Ishikawa (cell line): ENCODE data around the gene GLRX5.

Source experiments
- CEBPB ChIP-seq: IDR thresholded peaks from 2 replicates; pipeline ENCODE4 v1.6.1; 2012
- CREB1 ChIP-seq: IDR thresholded peaks from 2 replicates; pipeline ENCODE4 v1.6.1; 2012; ENCODE audit warnings: low read depth
- EGR1 ChIP-seq: IDR thresholded peaks from 2 replicates; pipeline ENCODE4 v1.6.1; 2012
- EP300 ChIP-seq: IDR thresholded peaks from 2 replicates; pipeline ENCODE4 v1.6.1; 2012; ENCODE audit warnings: borderline replicate concordance
- FOXM1 ChIP-seq: IDR thresholded peaks from 2 replicates; pipeline ENCODE4 v1.6.1; 2012; ENCODE audit warnings: low read depth, borderline replicate concordance
- MAX ChIP-seq: IDR thresholded peaks from 2 replicates; pipeline ENCODE4 v1.6.1; 2012
- NFIC ChIP-seq: IDR thresholded peaks from 2 replicates; pipeline ENCODE4 v1.6.1; 2012
- RAD21 ChIP-seq: IDR thresholded peaks from 2 replicates; pipeline ENCODE4 v1.6.1; 2012; ENCODE audit warnings: low read depth
- TAF1 ChIP-seq: IDR thresholded peaks from 2 replicates; pipeline ENCODE4 v1.6.1; 2012; ENCODE audit warnings: low read depth, mild to moderate bottlenecking
- TCF12 ChIP-seq: IDR thresholded peaks from 2 replicates; pipeline ENCODE4 v1.6.1; 2012; ENCODE audit warnings: low read depth
- TEAD4 ChIP-seq: IDR thresholded peaks from 2 replicates; pipeline ENCODE4 v1.6.1; 2012
- USF1 ChIP-seq: IDR thresholded peaks from 2 replicates; pipeline ENCODE4 v1.6.1; 2012
- YY1 ChIP-seq: IDR thresholded peaks from 2 replicates; pipeline ENCODE4 v1.6.1; 2012; ENCODE audit warnings: low read depth
- ZBTB7A ChIP-seq: IDR thresholded peaks from 2 replicates; pipeline ENCODE4 v1.6.1; 2012; ENCODE audit warnings: low read depth
- TF ChIP-seq, protein P1 (sequence below): IDR thresholded peaks from 2 replicates; pipeline ENCODE4 v1.6.1; 2012; ENCODE audit warnings: low read depth, mild to moderate bottlenecking

Gene GLRX5

GRCh38 chr14:95547272-95547625, 12.4 kb downstream of the GLRX5 start:
- TF ChIP-seq MAX (no peak), EGR1 (no peak), CREB1 (no peak), EP300 (no peak), CEBPB (no peak)
- TF ChIP-seq, protein P1, sequence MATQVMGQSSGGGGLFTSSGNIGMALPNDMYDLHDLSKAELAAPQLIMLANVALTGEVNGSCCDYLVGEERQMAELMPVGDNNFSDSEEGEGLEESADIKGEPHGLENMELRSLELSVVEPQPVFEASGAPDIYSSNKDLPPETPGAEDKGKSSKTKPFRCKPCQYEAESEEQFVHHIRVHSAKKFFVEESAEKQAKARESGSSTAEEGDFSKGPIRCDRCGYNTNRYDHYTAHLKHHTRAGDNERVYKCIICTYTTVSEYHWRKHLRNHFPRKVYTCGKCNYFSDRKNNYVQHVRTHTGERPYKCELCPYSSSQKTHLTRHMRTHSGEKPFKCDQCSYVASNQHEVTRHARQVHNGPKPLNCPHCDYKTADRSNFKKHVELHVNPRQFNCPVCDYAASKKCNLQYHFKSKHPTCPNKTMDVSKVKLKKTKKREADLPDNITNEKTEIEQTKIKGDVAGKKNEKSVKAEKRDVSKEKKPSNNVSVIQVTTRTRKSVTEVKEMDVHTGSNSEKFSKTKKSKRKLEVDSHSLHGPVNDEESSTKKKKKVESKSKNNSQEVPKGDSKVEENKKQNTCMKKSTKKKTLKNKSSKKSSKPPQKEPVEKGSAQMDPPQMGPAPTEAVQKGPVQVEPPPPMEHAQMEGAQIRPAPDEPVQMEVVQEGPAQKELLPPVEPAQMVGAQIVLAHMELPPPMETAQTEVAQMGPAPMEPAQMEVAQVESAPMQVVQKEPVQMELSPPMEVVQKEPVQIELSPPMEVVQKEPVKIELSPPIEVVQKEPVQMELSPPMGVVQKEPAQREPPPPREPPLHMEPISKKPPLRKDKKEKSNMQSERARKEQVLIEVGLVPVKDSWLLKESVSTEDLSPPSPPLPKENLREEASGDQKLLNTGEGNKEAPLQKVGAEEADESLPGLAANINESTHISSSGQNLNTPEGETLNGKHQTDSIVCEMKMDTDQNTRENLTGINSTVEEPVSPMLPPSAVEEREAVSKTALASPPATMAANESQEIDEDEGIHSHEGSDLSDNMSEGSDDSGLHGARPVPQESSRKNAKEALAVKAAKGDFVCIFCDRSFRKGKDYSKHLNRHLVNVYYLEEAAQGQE = no peak

DNA sequence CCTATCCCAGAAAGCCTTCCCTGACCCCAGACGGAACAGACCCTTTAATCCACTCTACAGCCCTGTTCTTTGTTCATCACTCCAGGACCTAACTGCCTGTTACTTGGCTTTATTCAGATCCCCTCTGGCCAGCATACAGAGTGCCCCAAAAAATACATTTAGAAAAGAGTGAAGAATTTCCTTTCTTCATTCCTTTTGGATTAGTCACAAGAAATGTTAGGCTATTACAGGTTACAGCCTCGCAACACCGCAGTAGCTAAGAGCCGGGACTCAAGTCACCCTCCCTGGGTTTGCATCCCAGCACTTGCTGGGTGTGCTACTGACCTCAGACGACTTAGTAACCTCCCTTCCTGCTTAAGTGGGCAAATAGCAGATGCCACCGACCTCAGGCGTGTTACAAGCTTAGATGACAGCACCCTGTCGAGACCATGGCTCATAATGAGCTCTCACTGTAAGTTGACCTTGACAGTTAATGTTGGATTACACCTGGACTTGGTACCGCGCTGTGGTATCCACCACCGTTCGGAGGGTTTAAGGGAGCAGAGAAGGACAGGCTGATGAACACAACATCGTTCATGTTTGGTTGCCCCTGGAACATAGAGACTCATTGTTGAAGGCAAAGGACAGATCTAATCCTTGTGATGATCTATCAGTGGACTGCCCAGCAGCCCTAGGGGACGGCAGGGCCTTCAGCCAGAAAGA, 12.9 kb downstream of the GLRX5 start:
- TF ChIP-seq FOXM1 (no peak), EGR1 (no peak)

- no peak for TF ChIP-seq TAF1
- no peak for TF ChIP-seq CREB1
- no peak for TF ChIP-seq EGR1
- no peak for TF ChIP-seq RAD21
- TF ChIP-seq USF1 = no peak
- TF ChIP-seq NFIC = no peak
- TF ChIP-seq MAX = no peak
- TF ChIP-seq, protein P1 = no peak
- TF ChIP-seq FOXM1 = no peak
- TF ChIP-seq TCF12 = no peak
- TF ChIP-seq TEAD4 = no peak
- TF ChIP-seq CEBPB = no peak
- no peak for TF ChIP-seq YY1
- TF ChIP-seq ZBTB7A = no peak
- no peak for TF ChIP-seq EP300
Observed at GRCh38 chr14:95548328-95548929, 13.6 kb downstream of the GLRX5 start.

- TF ChIP-seq NFIC = no peak
Observed at GRCh38 chr14:95549656-95550585, 15.1 kb downstream of the GLRX5 start.

- TF ChIP-seq TAF1 = no peak
- TF ChIP-seq RAD21 = no peak
- TF ChIP-seq, protein P1 = no peak
- no peak for TF ChIP-seq ZBTB7A
Observed at GRCh38 chr14:95551435-95551834, 16.6 kb downstream of the GLRX5 start.
